HG02981 (cell line): ENCODE measurements around the gene PRPH.
"Not testable (repeated sequence)": the region's sequence is repeated elsewhere in the genome, so short reads cannot be mapped to it uniquely, and the experiment has no call there.

Experiments used
- ATAC-seq: cut with Tn5 transposase; IDR thresholded peaks from one replicate; pipeline ENCODE4 v1.9.1; 2021; ENCODE audit warnings: mild to moderate bottlenecking, moderate library complexity; ENCODE audit not compliant: unreplicated experiment

Gene PRPH

GRCh38 chr12:49276304-49277290, 18.4 kb upstream of the PRPH start:
- ATAC-seq = no peak

- no peak for ATAC-seq
These were observed 17.5 kb upstream of the PRPH start for GRCh38 chr12:49277466-49277865.

- ATAC-seq = no peak
These were observed 15.2 kb upstream of the PRPH start for GRCh38 chr12:49279706-49280159.

- ATAC-seq = not testable (repeated sequence)
These were observed 14.4 kb upstream of the PRPH start for GRCh38 chr12:49280545-49280944.

- ATAC-seq = no peak
These were observed 12.6 kb upstream of the PRPH start for GRCh38 chr12:49282302-49282701.

- not testable (repeated sequence) for ATAC-seq
These were observed 12.1 kb upstream of the PRPH start for GRCh38 chr12:49282740-49283375.

GRCh38 chr12:49283541-49284429, 11.2 kb upstream of the PRPH start:
- ATAC-seq = no peak

GRCh38 chr12:49284672-49285071, 10.3 kb upstream of the PRPH start:
- ATAC-seq = no peak

- no peak for ATAC-seq
These were observed 7.1 kb upstream of the PRPH start for GRCh38 chr12:49287876-49288275.

- ATAC-seq = no peak
These were observed 6.5 kb upstream of the PRPH start for GRCh38 chr12:49288412-49288853.

GRCh38 chr12:49288922-49289555, 5.9 kb upstream of the PRPH start:
- ATAC-seq = no peak

- ATAC-seq = no peak
These were observed 2.3 kb upstream of the PRPH start for GRCh38 chr12:49292729-49293055.

GRCh38 chr12:49293056-49293956, 1.6 kb upstream of the PRPH start:
- no peak for ATAC-seq

GRCh38 chr12:49294086-49294803, 702 bp upstream of the PRPH start:
- no peak for ATAC-seq

GRCh38 chr12:49294804-49295081, 204 bp upstream of the PRPH start:
- no peak for ATAC-seq

GRCh38 chr12:49296034-49296835, 1.3 kb downstream of the PRPH start:
- ATAC-seq = no peak

GRCh38 chr12:49296836-49297694, 2.1 kb downstream of the PRPH start:
- ATAC-seq = no peak
